Activated naive CD4-positive, alpha-beta T cell treated with anti-CD3 and anti-CD28 coated beads, Interleukin-2, amount 50 U/mL, for 24 hours (primary cell): ENCODE data around the gene PTPA.
A peak's percentile ranks its signal among the peaks of the same experiment; 100 is the strongest.
"Not testable (repeated sequence)": the region's sequence is repeated elsewhere in the genome, so short reads cannot be mapped to it uniquely, and the experiment has no call there.

ENCODE experiments used
- H3K27ac Mint-ChIP-seq: one replicate; pipeline ENCODE4 v1.8.0; 2021; ENCODE audit warnings: mild to moderate bottlenecking, mixed read lengths
- H3K27me3 Mint-ChIP-seq: one replicate; pipeline ENCODE4 v1.8.0; 2021; ENCODE audit warnings: mixed read lengths
- H3K36me3 Mint-ChIP-seq: one replicate; pipeline ENCODE4 v1.8.0; 2021; ENCODE audit warnings: mixed read lengths
- H3K4me1 Mint-ChIP-seq: one replicate; pipeline ENCODE4 v1.8.0; 2021; ENCODE audit warnings: mixed read lengths
- H3K4me3 Mint-ChIP-seq: one replicate; pipeline ENCODE4 v1.8.0; 2021; ENCODE audit warnings: mild to moderate bottlenecking, mixed read lengths
- H3K9me3 Mint-ChIP-seq: one replicate; pipeline ENCODE4 v1.8.0; 2021; ENCODE audit warnings: mixed read lengths

PTPA gene

GRCh38 chr9:129178568-129179382 lies 67.6 kb downstream of the PTPA start:
- no peaks in the 10 kb centered on the region for H3K27me3 Mint-ChIP-seq
- no peak overlapping the region for H3K4me3 Mint-ChIP-seq
- no peaks in the 10 kb centered on the region for H3K9me3 Mint-ChIP-seq
- no peaks in the 10 kb centered on the region for H3K36me3 Mint-ChIP-seq
- H3K27ac Mint-ChIP-seq, result no peak overlapping the region
- H3K4me1 Mint-ChIP-seq, result peaks cover 4% of the 10 kb centered on the region

GRCh38 chr9:129181246-129181645 lies 70.0 kb downstream of the PTPA start:
- Mint-ChIP-seq H3K9me3 (no peaks in the 10 kb centered on the region), H3K4me1 (no peaks in the 10 kb centered on the region), H3K27me3 (no peaks in the 10 kb centered on the region), H3K27ac (no peak overlapping the region), H3K36me3 (no peaks in the 10 kb centered on the region), H3K4me3 (no peak overlapping the region)

GRCh38 chr9:129182122-129182521 lies 70.9 kb downstream of the PTPA start:
- H3K27ac Mint-ChIP-seq, result no peak overlapping the region
- no peaks in the 10 kb centered on the region for H3K4me1 Mint-ChIP-seq
- no peaks in the 10 kb centered on the region for H3K9me3 Mint-ChIP-seq
- no peaks in the 10 kb centered on the region for H3K36me3 Mint-ChIP-seq
- H3K27me3 Mint-ChIP-seq, result no peaks in the 10 kb centered on the region
- H3K4me3 Mint-ChIP-seq, result no peak overlapping the region

DNA sequence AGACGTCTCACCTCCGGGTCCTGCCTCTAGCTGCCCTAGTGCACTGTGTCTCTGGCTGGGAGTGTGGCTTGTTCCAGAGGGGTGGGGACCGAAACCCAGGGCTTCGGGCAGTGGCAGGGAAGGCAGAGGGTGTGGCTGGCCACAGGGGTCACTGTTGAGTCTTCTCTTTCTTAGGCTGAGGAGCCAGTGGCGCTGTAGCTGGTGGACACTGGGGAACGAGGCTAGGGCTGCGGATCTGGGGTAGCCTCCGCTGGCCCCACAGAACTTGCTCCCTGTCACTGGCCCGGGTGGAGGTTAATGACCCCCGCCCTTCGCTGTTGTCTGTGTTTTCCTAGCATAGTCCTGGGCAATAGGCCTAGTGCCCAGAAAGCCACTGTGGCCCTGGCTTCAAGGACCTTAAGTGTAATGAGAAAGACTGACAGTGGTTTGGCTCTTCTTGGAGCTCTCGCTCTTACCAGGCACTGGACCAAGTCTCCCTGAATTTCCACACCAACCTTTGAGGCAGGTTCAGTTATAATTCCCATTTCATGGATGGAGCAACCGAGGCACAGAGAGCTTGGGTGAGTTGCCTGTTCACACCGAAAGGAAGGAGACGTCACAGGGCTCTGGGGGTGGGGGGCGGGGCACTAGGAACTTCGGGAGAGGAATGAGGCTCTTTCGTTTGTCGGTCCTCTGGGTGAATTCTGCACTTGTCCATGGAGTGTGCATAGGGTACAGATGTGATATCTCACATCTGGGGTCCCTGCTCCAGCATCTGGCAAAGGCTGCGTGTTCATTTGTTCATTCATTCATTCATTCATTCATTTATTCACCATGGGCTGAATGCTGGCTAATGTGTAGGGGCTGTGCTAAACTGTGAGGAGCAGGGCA lies 71.6 kb downstream of the PTPA start:
- no peaks in the 10 kb centered on the region for H3K4me1 Mint-ChIP-seq
- H3K27ac Mint-ChIP-seq, result no peak overlapping the region
- H3K36me3 Mint-ChIP-seq, result no peaks in the 10 kb centered on the region
- H3K9me3 Mint-ChIP-seq, result no peaks in the 10 kb centered on the region
- no peaks in the 10 kb centered on the region for H3K27me3 Mint-ChIP-seq
- H3K4me3 Mint-ChIP-seq, result no peak overlapping the region

DNA sequence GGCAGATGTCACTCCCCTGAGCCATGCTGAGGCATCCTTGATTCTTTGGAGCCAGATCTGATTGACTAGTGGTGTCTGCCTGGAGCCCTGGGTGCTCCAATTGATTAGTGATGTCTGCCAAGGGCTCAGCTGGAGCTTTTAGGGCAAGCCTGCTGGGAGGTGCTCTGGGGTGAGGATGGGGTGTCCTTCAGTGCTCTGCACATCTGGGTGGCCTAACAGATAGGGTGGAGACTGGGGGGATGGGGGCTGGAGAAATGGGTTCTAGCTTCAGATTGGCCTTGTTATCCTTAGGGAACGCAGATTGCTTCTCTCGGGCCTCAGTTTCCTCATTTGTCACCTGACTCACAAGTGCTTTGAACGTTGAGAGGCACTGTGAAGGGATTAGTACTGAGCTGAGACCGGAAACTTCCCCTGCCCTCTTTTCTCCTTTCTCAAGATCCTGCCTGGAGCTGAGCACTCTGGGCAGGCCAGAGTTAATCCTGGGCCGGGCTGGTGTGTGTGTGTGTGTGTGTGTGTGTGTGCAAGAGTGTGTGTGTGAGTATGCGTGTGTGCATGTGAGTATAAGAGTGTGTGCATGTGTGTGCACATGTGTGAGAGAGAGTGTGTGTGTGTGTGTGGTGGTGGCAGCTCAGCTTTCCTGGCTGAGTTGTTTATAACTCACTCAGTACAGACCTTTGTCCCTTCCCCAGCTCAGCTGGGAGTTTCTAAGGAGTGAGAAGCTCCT lies 72.4 kb downstream of the PTPA start:
- Mint-ChIP-seq H3K4me1 (no peaks in the 10 kb centered on the region), H3K36me3 (no peaks in the 10 kb centered on the region), H3K27ac (no peak overlapping the region), H3K27me3 (no peaks in the 10 kb centered on the region), H3K9me3 (no peaks in the 10 kb centered on the region), H3K4me3 (no peak overlapping the region)

- H3K27me3 Mint-ChIP-seq, result no peaks in the 10 kb centered on the region
- no peak overlapping the region for H3K4me3 Mint-ChIP-seq
- no peaks in the 10 kb centered on the region for H3K4me1 Mint-ChIP-seq
- H3K27ac Mint-ChIP-seq, result no peak overlapping the region
- no peaks in the 10 kb centered on the region for H3K9me3 Mint-ChIP-seq
- H3K36me3 Mint-ChIP-seq, result no peaks in the 10 kb centered on the region
Observed at GRCh38 chr9:129184219-129184524, 73.0 kb downstream of the PTPA start.

- no peaks in the 10 kb centered on the region for H3K4me1 Mint-ChIP-seq
- no peaks in the 10 kb centered on the region for H3K9me3 Mint-ChIP-seq
- no peaks in the 10 kb centered on the region for H3K27me3 Mint-ChIP-seq
- no peak overlapping the region for H3K27ac Mint-ChIP-seq
- H3K4me3 Mint-ChIP-seq, result no peak overlapping the region
- no peaks in the 10 kb centered on the region for H3K36me3 Mint-ChIP-seq
Observed at GRCh38 chr9:129184596-129185122, 73.4 kb downstream of the PTPA start.

DNA sequence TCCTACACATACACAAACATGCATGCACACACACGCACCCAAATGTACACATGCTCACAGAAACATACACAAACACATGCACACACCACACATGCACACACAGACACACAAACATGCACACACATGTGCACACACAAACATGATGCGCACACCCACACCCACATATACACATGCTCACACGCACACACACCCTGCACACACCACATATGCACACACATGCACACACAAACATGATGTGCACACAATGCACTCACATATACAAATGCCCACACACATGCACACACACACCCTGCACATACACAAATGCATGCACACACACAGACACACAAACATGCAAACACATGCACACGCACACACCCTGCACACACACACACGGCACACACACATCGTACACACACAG lies 74.2 kb downstream of the PTPA start:
- Mint-ChIP-seq H3K4me1 (no peaks in the 10 kb centered on the region), H3K4me3 (no peak overlapping the region), H3K36me3 (no peaks in the 10 kb centered on the region), H3K27ac (no peak overlapping the region), H3K9me3 (no peaks in the 10 kb centered on the region), H3K27me3 (no peaks in the 10 kb centered on the region)

GRCh38 chr9:129185991-129186390 lies 74.8 kb downstream of the PTPA start:
- H3K4me1 Mint-ChIP-seq, result no peaks in the 10 kb centered on the region
- H3K4me3 Mint-ChIP-seq, result no peak overlapping the region
- no peaks in the 10 kb centered on the region for H3K36me3 Mint-ChIP-seq
- H3K27ac Mint-ChIP-seq, result no peak overlapping the region
- H3K27me3 Mint-ChIP-seq, result no peaks in the 10 kb centered on the region
- no peaks in the 10 kb centered on the region for H3K9me3 Mint-ChIP-seq

DNA sequence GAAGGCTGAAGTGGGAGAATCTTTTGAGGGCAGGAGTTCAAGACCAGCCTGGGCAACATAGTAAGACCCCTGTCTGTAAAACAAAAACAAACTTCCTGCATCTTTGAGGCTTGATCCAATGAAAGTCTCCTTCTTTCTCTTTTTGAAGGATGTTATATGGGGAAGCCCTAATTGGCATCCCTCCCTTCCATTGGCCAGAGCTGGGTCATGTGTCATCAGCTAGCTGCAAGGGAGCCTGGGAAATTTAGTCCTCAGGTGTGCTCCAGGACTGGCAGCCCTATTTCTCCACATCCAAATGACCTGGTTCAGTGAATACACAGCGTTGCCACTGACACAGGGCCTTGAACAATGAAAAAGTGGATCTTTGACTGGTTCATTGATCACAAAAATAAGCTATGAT lies 75.8 kb downstream of the PTPA start:
- no peak overlapping the region for H3K4me3 Mint-ChIP-seq
- H3K36me3 Mint-ChIP-seq, result no peaks in the 10 kb centered on the region
- no peaks in the 10 kb centered on the region for H3K27me3 Mint-ChIP-seq
- H3K9me3 Mint-ChIP-seq, result no peaks in the 10 kb centered on the region
- no peak overlapping the region for H3K27ac Mint-ChIP-seq
- H3K4me1 Mint-ChIP-seq, result no peaks in the 10 kb centered on the region

GRCh38 chr9:129189971-129190370 lies 78.8 kb downstream of the PTPA start:
- H3K9me3 Mint-ChIP-seq, H3K27me3 Mint-ChIP-seq, H3K36me3 Mint-ChIP-seq, H3K4me3 Mint-ChIP-seq, H3K4me1 Mint-ChIP-seq: not testable (repeated sequence)
- H3K27ac Mint-ChIP-seq, result peak overlapping the region; percentile 46

GRCh38 chr9:129191234-129191633 lies 80.0 kb downstream of the PTPA start:
- Mint-ChIP-seq H3K4me3 (no peak overlapping the region), H3K36me3 (no peaks in the 10 kb centered on the region), H3K27me3 (no peaks in the 10 kb centered on the region), H3K9me3 (no peaks in the 10 kb centered on the region), H3K4me1 (no peaks in the 10 kb centered on the region), H3K27ac (no peak overlapping the region)

DNA sequence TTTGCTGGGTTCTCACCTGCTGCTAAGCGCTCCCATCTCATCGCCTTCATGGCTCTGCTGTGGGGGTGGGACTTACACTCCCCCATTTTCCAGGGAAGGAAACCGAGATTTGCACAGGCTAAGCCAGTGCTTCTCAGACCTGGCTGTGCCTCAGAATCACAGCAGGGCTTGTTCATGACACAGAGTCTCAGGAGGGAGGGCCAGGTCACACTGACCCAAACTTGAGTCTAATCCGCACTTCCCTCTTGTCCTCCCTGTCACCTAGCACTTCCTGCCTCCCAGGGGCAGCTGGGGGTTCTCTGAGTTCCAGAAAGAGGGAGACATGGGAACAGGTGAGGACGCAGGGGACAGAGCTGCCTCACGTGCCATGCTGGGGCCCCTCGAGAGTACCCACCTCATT lies 82.4 kb downstream of the PTPA start:
- Mint-ChIP-seq H3K36me3 (no peaks in the 10 kb centered on the region), H3K27ac (no peak overlapping the region), H3K27me3 (peaks cover 1% of the 10 kb centered on the region), H3K4me1 (no peaks in the 10 kb centered on the region), H3K4me3 (no peak overlapping the region), H3K9me3 (no peaks in the 10 kb centered on the region)

DNA sequence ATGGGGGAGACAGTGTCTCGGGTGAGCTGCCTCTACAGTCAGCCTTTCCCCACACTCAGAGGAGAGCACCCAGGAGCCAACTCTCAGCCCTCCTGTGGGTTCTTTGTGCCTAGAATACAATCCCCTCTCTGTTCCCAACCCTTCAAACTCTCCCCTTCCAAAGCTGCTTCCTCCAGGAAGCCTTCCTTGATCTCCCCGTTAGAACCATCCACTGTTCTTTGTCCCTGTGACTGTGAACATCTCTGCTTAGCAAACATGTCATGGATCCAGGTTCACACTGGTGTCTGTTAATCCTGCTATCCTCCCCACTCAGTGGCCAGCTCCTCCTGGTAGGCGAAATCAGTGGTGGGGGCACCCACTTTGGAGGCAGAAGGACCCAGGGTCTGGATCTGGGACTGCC lies 83.0 kb downstream of the PTPA start:
- H3K36me3 Mint-ChIP-seq, result no peaks in the 10 kb centered on the region
- no peak overlapping the region for H3K27ac Mint-ChIP-seq
- peaks cover 1% of the 10 kb centered on the region for H3K27me3 Mint-ChIP-seq

GRCh38 chr9:129195606-129196005 lies 84.4 kb downstream of the PTPA start:
- Mint-ChIP-seq H3K27me3 (peaks cover 1% of the 10 kb centered on the region), H3K4me1 (no peaks in the 10 kb centered on the region), H3K4me3 (no peak overlapping the region), H3K27ac (no peak overlapping the region), H3K9me3 (no peaks in the 10 kb centered on the region), H3K36me3 (no peaks in the 10 kb centered on the region)

More for the DNA sequence above, 83.0 kb downstream of the PTPA start:
- no peaks in the 10 kb centered on the region for H3K4me1 Mint-ChIP-seq
- H3K4me3 Mint-ChIP-seq, result no peak overlapping the region
- H3K9me3 Mint-ChIP-seq, result no peaks in the 10 kb centered on the region

GRCh38 chr9:129197045-129197444 lies 85.8 kb downstream of the PTPA start:
- H3K9me3 Mint-ChIP-seq, H3K4me1 Mint-ChIP-seq, H3K27me3 Mint-ChIP-seq, H3K36me3 Mint-ChIP-seq, H3K27ac Mint-ChIP-seq, H3K4me3 Mint-ChIP-seq: not testable (repeated sequence)
